Vagina (tissue), 2 donors: ENCODE results near the gene ARID1B. TPM values are rescaled to one million over a fixed set of nuclear protein-coding genes. Genes with fewer than 3 reads are reported as not detected.

Source experiments
- DNase-seq, 2 donors: peaks; one replicate each; pipeline ENCODE4 v3.0.0-alpha.2; 2017; ENCODE audit errors: extremely low spot score in 2 of 2
- H3K27ac ChIP-seq: fragments of 200-600 bp; sonication (generic); one replicate; pipeline ENCODE4 v1.5.1; 2019
- H3K27me3 ChIP-seq: fragments of 200-600 bp; sonication (generic); one replicate; pipeline ENCODE4 v1.5.1; 2019
- H3K36me3 ChIP-seq, 2 donors: fragments of 200-600 bp; sonication (generic); one replicate each; pipeline ENCODE4 v1.5.1; 2017 to 2019
- H3K4me1 ChIP-seq: fragments of 200-600 bp; sonication (generic); one replicate; pipeline ENCODE4 v1.5.1; 2019
- H3K4me3 ChIP-seq, 2 donors: fragments of 200-600 bp; sonication (generic); 1 replicate in 1 of 2; 2 replicates in 1 of 2; pipeline ENCODE4 v1.5.1; 2016 to 2019
- H3K9me3 ChIP-seq: fragments of 200-600 bp; sonication (generic); one replicate; pipeline ENCODE4 v1.5.1; 2019
- CTCF ChIP-seq, 3 experiments: fragments of 450-650 bp in 2 of 3; fragments of 200-600 bp in 1 of 3; sonication (generic) in 1 of 3; IDR thresholded peaks; one replicate each; pipeline ENCODE4 v1.5.1; 2017 to 2019; ENCODE audit warnings: antibody characterized with exemption in 3 of 3, mild to moderate bottlenecking in 2 of 3, moderate library complexity in 2 of 3
- POLR2A ChIP-seq, 2 donors: fragments of 450-650 bp; IDR thresholded peaks; one replicate each; pipeline ENCODE4 v1.6.1; 2017; ENCODE audit warnings: antibody characterized with exemption in 2 of 2, mild to moderate bottlenecking in 2 of 2, moderate library complexity in 2 of 2
- POLR2AphosphoS5 ChIP-seq, 2 donors: sonication (generic); formaldehyde crosslinking; IDR thresholded peaks; one replicate each; pipeline ENCODE4 v1.9.0; 2017; ENCODE audit warnings: antibody characterized with exemption in 2 of 2, mild to moderate bottlenecking in 2 of 2, low read depth in 1 of 2; ENCODE audit not compliant: insufficient read depth in 1 of 2
- intact Hi-C: fragments of 100-400 bp; cut with DNase I; formaldehyde crosslinking; loops from one replicate; pipeline ENCODE4 v1.15.1; 2023
- total RNA-seq: library from RNA; depleted of rRNA; stranded (reverse); fragments of >200 nt; gene quantifications from one replicate; pipeline ENCODE4 v1.2.3, GENCODE V29; 2016

Gene ARID1B
- total RNA-seq, 1 donor from 2014 or later, result 141 TPM

GRCh38 chr6:156756630-156757610 is 20.3 kb upstream of the ARID1B start:
- TF ChIP-seq CTCF (IDR thresholded peaks at IDR 0.05), result no peak
- no peak for TF ChIP-seq POLR2AphosphoS5 (IDR thresholded peaks at IDR 0.05; ENCODE audit: insufficient read depth in 1 of 2, low read depth in 1 of 2)
- TF ChIP-seq POLR2A (IDR thresholded peaks at IDR 0.05), result no peak
- no peak overlapping the region for H3K4me3 ChIP-seq
- intact Hi-C loops, result no loop called here
- H3K36me3 ChIP-seq, result no peaks in the 10 kb centered on the region
- DNase-seq, result no peak
- no peaks in the 10 kb centered on the region for H3K9me3 ChIP-seq
- no peaks in the 10 kb centered on the region for H3K4me1 ChIP-seq
- no peak overlapping the region for H3K27ac ChIP-seq
- no peaks in the 10 kb centered on the region for H3K27me3 ChIP-seq

GRCh38 chr6:156757849-156758248 is 19.3 kb upstream of the ARID1B start:
- Histone ChIP-seq H3K36me3 (no peaks in the 10 kb centered on the region), H3K27me3 (no peaks in the 10 kb centered on the region), H3K27ac (no peak overlapping the region), H3K9me3 (no peaks in the 10 kb centered on the region), H3K4me1 (no peaks in the 10 kb centered on the region), H3K4me3 (no peak overlapping the region)
- no peak for DNase-seq
- intact Hi-C loops, result no loop called here
- no peak for TF ChIP-seq POLR2AphosphoS5 (IDR thresholded peaks at IDR 0.05; ENCODE audit: insufficient read depth in 1 of 2, low read depth in 1 of 2)

- no peak for DNase-seq
- H3K36me3 ChIP-seq, result no peaks in the 10 kb centered on the region
- no peaks in the 10 kb centered on the region for H3K27me3 ChIP-seq
- no peak overlapping the region for H3K4me3 ChIP-seq
- H3K27ac ChIP-seq, result no peak overlapping the region
- TF ChIP-seq CTCF (IDR thresholded peaks at IDR 0.05) (no peak), POLR2AphosphoS5 (IDR thresholded peaks at IDR 0.05; ENCODE audit: insufficient read depth in 1 of 2, low read depth in 1 of 2) (no peak), POLR2A (IDR thresholded peaks at IDR 0.05) (no peak)
- intact Hi-C loops, result no loop called here
- H3K4me1 ChIP-seq, result no peaks in the 10 kb centered on the region
- no peaks in the 10 kb centered on the region for H3K9me3 ChIP-seq
Measured at GRCh38 chr6:156760377-156760776, 16.8 kb upstream of the ARID1B start.

- Histone ChIP-seq H3K4me1 (no peaks in the 10 kb centered on the region), H3K4me3 (no peak overlapping the region), H3K27ac (no peak overlapping the region), H3K27me3 (no peaks in the 10 kb centered on the region), H3K36me3 (no peaks in the 10 kb centered on the region), H3K9me3 (no peaks in the 10 kb centered on the region)
- DNase-seq, result no peak
- intact Hi-C loops, result no loop called here
- TF ChIP-seq POLR2AphosphoS5 (IDR thresholded peaks at IDR 0.05; ENCODE audit: insufficient read depth in 1 of 2, low read depth in 1 of 2) (no peak), CTCF (IDR thresholded peaks at IDR 0.05) (no peak), POLR2A (IDR thresholded peaks at IDR 0.05) (no peak)
Measured at GRCh38 chr6:156762547-156762946, 14.6 kb upstream of the ARID1B start.

- Histone ChIP-seq H3K4me3 (no peak overlapping the region), H3K4me1 (no peaks in the 10 kb centered on the region), H3K9me3 (no peaks in the 10 kb centered on the region), H3K27ac (no peak overlapping the region), H3K36me3 (no peaks in the 10 kb centered on the region), H3K27me3 (no peaks in the 10 kb centered on the region)
- intact Hi-C loops, result no loop called here
- TF ChIP-seq CTCF (IDR thresholded peaks at IDR 0.05), result no peak
- no peak for DNase-seq
Measured at GRCh38 chr6:156765117-156765516, 12.1 kb upstream of the ARID1B start.
